A549 treated with AZD2906 at 1 μM for 4 hours (cell line): ENCODE measurements around the gene POLR2F. TPM values are rescaled to one million over a fixed set of nuclear protein-coding genes. Genes with fewer than 3 reads are reported as not detected.

Experiments
- total RNA-seq: library from RNA; stranded (reverse); fragments of 200-300 nt; extraction: Qiagen RNA extraction; gene quantifications from 5 replicates; pipeline ENCODE4 v1.2.3, GENCODE V29; 2022

The POLR2F gene
- total RNA-seq: 115 to 142 TPM (median 132 TPM) in 5 replicates

GRCh38 chr22:37953437-37954179 is at the start of gene POLR2F, which contains the start of gene C22orf23:
TSS of gene POLR2F (plus strand) at chr22:37953699. CDS start at chr22:37953788, 89 bp downstream.
TSS of gene C22orf23 (minus strand) at chr22:37953601. CDS start at chr22:37953149, 452 bp downstream.

GRCh38 chr22:37905534-37906363 is 47.8 kb upstream of the POLR2F start, which contains the start of gene MICALL1:
TSS of gene MICALL1 (plus strand) at chr22:37906297. CDS start at chr22:37906423, 126 bp downstream.

GRCh38 chr22:37983860-37984791 is 30.6 kb downstream of the POLR2F start, which contains the start of gene SOX10:
TSS of gene SOX10 (minus strand) at chr22:37984555. CDS start at chr22:37983784, 771 bp downstream.

Other genes with a start within 250 kb of the POLR2F start
- 3.5 to 4.2 TPM (median 3.8 TPM) in 5 replicates for gene GCAT, start 145.8 kb upstream of the POLR2F start, total RNA-seq
- 0.08 TPM in 1 of 5 replicates, not detected in the others for gene GALR3, start 130.3 kb upstream of the POLR2F start, total RNA-seq
- 18.3 to 23.9 TPM (median 23.5 TPM) in 5 replicates for gene ANKRD54, start 109.4 kb upstream of the POLR2F start, total RNA-seq
- 257 to 285 TPM (median 270 TPM) in 5 replicates for gene EIF3L, start 104.3 kb upstream of the POLR2F start, total RNA-seq
- gene MICALL1, start 47.4 kb upstream of the POLR2F start, total RNA-seq: 18.5 to 20.8 TPM (median 19.9 TPM) in 5 replicates
- 0.22 to 0.33 TPM (median 0.23 TPM) in 5 replicates for gene C22orf23, start 98 bp upstream of the POLR2F start, total RNA-seq
- 0.08 TPM in 1 of 5 replicates, not detected in the others for gene SOX10, start 30.9 kb downstream of the POLR2F start, total RNA-seq
- gene PICK1, start 103.7 kb downstream of the POLR2F start, total RNA-seq: 11.8 to 14.1 TPM (median 12.4 TPM) in 5 replicates
- not detected in 5 replicates for gene SLC16A8, start 130.5 kb downstream of the POLR2F start, total RNA-seq
- gene BAIAP2L2, start 157.0 kb downstream of the POLR2F start, total RNA-seq: 5.1 to 8.5 TPM (median 8.0 TPM) in 5 replicates
- 2.9 to 4.9 TPM (median 4.4 TPM) in 5 replicates for gene PLA2G6, start 228.1 kb downstream of the POLR2F start, total RNA-seq
- 22.7 to 29.9 TPM (median 22.9 TPM) in 5 replicates for gene MAFF, start 248.3 kb downstream of the POLR2F start, total RNA-seq